Stomach (tissue), 4 donors: ENCODE measurements around the gene CEBPE.

Experiments used
- CTCF ChIP-seq, 7 experiments: fragments of 450-650 bp in 4 of 7; fragments of 200-600 bp in 3 of 7; sonication (generic) in 3 of 7; IDR thresholded peaks; one replicate each; pipeline ENCODE4 v1.5.1; 2016 to 2019; ENCODE audit warnings: antibody characterized with exemption in 7 of 7, control low read depth in 2 of 7, mild to moderate bottlenecking in 1 of 7
- EP300 ChIP-seq: sonication (generic); formaldehyde crosslinking; IDR thresholded peaks from one replicate; pipeline ENCODE4 v1.6.1; 2017; ENCODE audit warnings: antibody characterized with exemption

- TF ChIP-seq CTCF (IDR thresholded peaks at IDR 0.05) (no peak), EP300 (no peak)
These were observed 47.0 kb downstream of the CEBPE start for GRCh38 chr14:23071921-23072539.
